Endothelial cell of umbilical vein (primary cell): Measurements from ENCODE around the gene TOMM34. TPM values are rescaled to one million over a fixed set of nuclear protein-coding genes. Genes with fewer than 3 reads are reported as not detected.

Source experiments
- BruUV-seq: library from RNA; stranded (reverse); fragments of 400-500 nt; replicated peaks from 2 replicates; lab custom pipeline; 2021; lab: Mats Ljungman, UMichigan
- CTCF ChIA-PET: fragments of 300-600, 350-600 bp; sonication (Branson Sonifier 250); formaldehyde crosslinking; loops from one replicate; lab custom pipeline; 2021; ENCODE audit warnings: antibody characterized with exemption, inconsistent platforms; lab: Charles Lee
- POLR2A ChIA-PET: fragments of 300-600, 350-600 bp; sonication (Branson Sonifier 250); formaldehyde crosslinking; loops from one replicate; lab custom pipeline; 2021; ENCODE audit warnings: antibody characterized with exemption, inconsistent platforms; lab: Charles Lee
- DNase-seq: peaks from one replicate; pipeline ENCODE4 v3.0.0-alpha.2; 2011; ENCODE audit warnings: low read depth, low spot score
- FAIRE-seq: peaks from 2 replicates; lab custom pipeline; 2011; peaks lifted over from hg19 to GRCh38; lab: Jason Lieb, UNC
- H2AFZ ChIP-seq: 2 replicates; pipeline ENCODE4 v1.6.0; 2012; ENCODE audit warnings: low read depth, low read length, control low read depth, inconsistent platforms
- H3K27ac ChIP-seq: 2 replicates; pipeline ENCODE4 v1.5.1; 2011; ENCODE audit warnings: low read depth, mild to moderate bottlenecking, control low read depth, low read length, moderate library complexity; ENCODE audit not compliant: insufficient read depth
- H3K27me3 ChIP-seq, 2 experiments: 2 replicates each; pipeline versions ENCODE4 v1.6.0 to v1.6.1; 2011; ENCODE audit warnings: low read length in 2 of 2, mixed read lengths in 1 of 2; ENCODE audit not compliant: control insufficient read depth in 2 of 2, insufficient read depth in 2 of 2
- H3K36me3 ChIP-seq, 2 experiments: 2 replicates in 1 of 2; 3 replicates in 1 of 2; pipeline ENCODE4 v1.5.1; 2011; ENCODE audit warnings: low read length in 2 of 2, mild to moderate bottlenecking in 1 of 2, moderate library complexity in 1 of 2; ENCODE audit not compliant: control insufficient read depth in 2 of 2, insufficient read depth in 2 of 2; ENCODE audit errors: extremely low read depth in 1 of 2
- H3K4me1 ChIP-seq: 3 replicates; pipeline ENCODE4 v1.5.1; 2011; ENCODE audit warnings: mild to moderate bottlenecking, low read length; ENCODE audit not compliant: control insufficient read depth, insufficient read depth; ENCODE audit errors: extremely low read depth
- H3K4me2 ChIP-seq: 2 replicates; pipeline ENCODE4 v1.6.1; 2011; ENCODE audit warnings: low read length, control low read depth, mixed read lengths; ENCODE audit not compliant: insufficient read depth
- H3K4me3 ChIP-seq, 3 experiments: fragments of 200-600 bp in 1 of 3; sonication (generic), shearing (Covaris generic) in 1 of 3; replicated peaks in 1 of 3; 2 replicates each; pipeline ENCODE4 v1.5.1; 2011 to 2016; ENCODE audit warnings: control low read depth in 3 of 3, low read length in 3 of 3, mild to moderate bottlenecking in 2 of 3, inconsistent platforms in 1 of 3, low read depth in 1 of 3, moderate library complexity in 1 of 3; ENCODE audit not compliant: insufficient read depth in 1 of 3
- H3K79me2 ChIP-seq: 2 replicates; pipeline ENCODE4 v1.6.0; 2012; ENCODE audit warnings: low read length, inconsistent platforms; ENCODE audit not compliant: control insufficient read depth, insufficient read depth
- H3K9ac ChIP-seq: replicated peaks from 2 replicates; pipeline ENCODE3; 2011; ENCODE audit warnings: low read length, control low read depth; ENCODE audit not compliant: insufficient read depth; ENCODE audit errors: extremely low read depth
- H3K9me1 ChIP-seq: replicated peaks from 3 replicates; pipeline ENCODE4 v1.6.0; 2011; ENCODE audit warnings: mild to moderate bottlenecking, low read length; ENCODE audit not compliant: control insufficient read depth, insufficient read depth; ENCODE audit errors: extremely low read depth
- H3K9me3 ChIP-seq: replicated peaks from 2 replicates; pipeline ENCODE4 v1.5.1; 2012; ENCODE audit warnings: low read length, inconsistent platforms; ENCODE audit not compliant: control insufficient read depth, insufficient read depth
- H4K20me1 ChIP-seq: replicated peaks from 2 replicates; pipeline ENCODE3; 2011; ENCODE audit warnings: mild to moderate bottlenecking, low read length; ENCODE audit not compliant: control insufficient read depth, insufficient read depth; ENCODE audit errors: extremely low read depth
- EZH2 ChIP-seq: IDR thresholded peaks from 2 replicates; pipeline ENCODE4 v1.6.1; 2012; ENCODE audit warnings: borderline replicate concordance, low read depth, mild to moderate bottlenecking, moderate library complexity, low read length, inconsistent platforms; ENCODE audit not compliant: severe bottlenecking
- FOS ChIP-seq: IDR thresholded peaks from 2 replicates; pipeline ENCODE4 v1.6.1; 2011; ENCODE audit warnings: mild to moderate bottlenecking, low read length, moderate library complexity, borderline replicate concordance; ENCODE audit not compliant: insufficient read depth
- GATA2 ChIP-seq: IDR thresholded peaks from 2 replicates; pipeline ENCODE4 v1.7.0; 2011; ENCODE audit warnings: low read depth, mild to moderate bottlenecking, moderate library complexity, mixed read lengths, low read length; ENCODE audit not compliant: insufficient read length, insufficient read depth
- JUN ChIP-seq: IDR thresholded peaks from 2 replicates; pipeline ENCODE4 v1.6.1; 2011; ENCODE audit warnings: borderline replicate concordance, low read depth; ENCODE audit not compliant: insufficient read length, insufficient read depth
- MAX ChIP-seq: IDR thresholded peaks from 2 replicates; pipeline ENCODE4 v1.6.1; 2011; ENCODE audit not compliant: insufficient read depth, insufficient read length
- MYC ChIP-seq: IDR thresholded peaks from one replicate; pipeline ENCODE4 v1.6.1; 2011; ENCODE audit warnings: mild to moderate bottlenecking, low read depth, low read length
- POLR2A ChIP-seq: IDR thresholded peaks from 2 replicates; pipeline ENCODE4 v1.6.1; 2012; ENCODE audit warnings: low read depth, mild to moderate bottlenecking, control low read depth, low read length
- POLR2AphosphoS5 ChIP-seq: IDR thresholded peaks from 2 replicates; pipeline ENCODE4 v1.6.1; 2012; ENCODE audit warnings: low read depth, mild to moderate bottlenecking, control low read depth, low read length, moderate library complexity; ENCODE audit not compliant: insufficient read depth
- dilution Hi-C: fragments of 300-500 bp; cut with MboI; formaldehyde crosslinking; loops from one replicate; pipeline ENCODE4 v1.15.0; 2019; ENCODE audit warnings: low sequenced_read_pairs; ENCODE audit not compliant: extremely low pct_ligation_motif_present
- intact Hi-C: fragments of 100-400 bp; cut with micrococcal nuclease; formaldehyde crosslinking; loops from one replicate; pipeline ENCODE4 v1.10.0; 2022
- polyA plus RNA-seq, 4 experiments: library from polyadenylated mRNA; depleted of rRNA in 3 of 4; stranded (reverse) in 3 of 4; unstranded in 1 of 4; fragments of >200 nt; gene quantifications; 2 replicates each; pipeline versions ENCODE4 v1.2.1 to v1.2.3, GENCODE V29; 2011 to 2012; ENCODE audit warnings: missing spikeins in 1 of 4
- total RNA-seq: library from RNA; stranded (reverse); gene quantifications from 2 replicates; pipeline ENCODE4 v1.2.3, GENCODE V29; 2021

Gene TOMM34
- total and polyA plus RNA-seq, 2 donors (not counting 3 experiments of a cell fraction or from before 2014, with no cell fraction given), result 36.3 to 44.2 TPM

DNA sequence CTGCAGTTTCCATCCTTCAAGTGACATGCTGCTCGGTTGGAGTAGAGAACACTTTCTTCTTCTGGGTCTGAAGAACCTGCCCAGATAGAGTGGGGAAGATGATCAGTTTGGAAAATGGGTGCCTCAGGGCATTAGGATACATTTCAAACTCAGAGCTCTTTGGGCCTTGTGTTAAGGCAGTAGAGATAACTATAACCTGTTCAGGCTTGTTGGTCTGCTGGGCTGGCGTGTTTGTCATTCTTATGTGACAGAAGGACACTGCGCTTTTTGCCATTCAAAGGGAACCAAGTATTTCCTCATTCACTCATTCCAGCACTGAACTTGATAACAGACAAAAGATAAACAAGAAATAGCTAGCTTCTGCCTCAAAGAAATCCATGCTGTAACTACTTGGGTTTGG is 3.8 kb downstream of the TOMM34 start:
- ChIA-PET POLR2A (no interaction called here), CTCF (no interaction called here)
- Histone ChIP-seq H3K9ac (no peak overlapping the region), H3K27me3 (no peaks in the 10 kb centered on the region), H2AFZ (no peak overlapping the region), H3K79me2 (peaks cover 56% of the 10 kb centered on the region), H3K27ac (no peak overlapping the region), H3K36me3 (peaks cover 34 to 35% of the 10 kb centered on the region in 2 experiments), H3K4me1 (peaks cover 22% of the 10 kb centered on the region), H3K4me3 (no peak overlapping the region), H3K9me1 (no peaks in the 10 kb centered on the region), H4K20me1 (no peaks in the 10 kb centered on the region), H3K9me3 (no peaks in the 10 kb centered on the region), H3K4me2 (no peak overlapping the region)
- intact Hi-C loops, result no loop called here
- TF ChIP-seq GATA2 (no peak), JUN (no peak), POLR2AphosphoS5 (no peak), POLR2A (no peak), EZH2 (no peak), MAX (no peak)
- DNase-seq, result no peak
- BruUV-seq, result no TSS peak
- no peak for FAIRE-seq
- dilution Hi-C loops, result no loop called here

DNA sequence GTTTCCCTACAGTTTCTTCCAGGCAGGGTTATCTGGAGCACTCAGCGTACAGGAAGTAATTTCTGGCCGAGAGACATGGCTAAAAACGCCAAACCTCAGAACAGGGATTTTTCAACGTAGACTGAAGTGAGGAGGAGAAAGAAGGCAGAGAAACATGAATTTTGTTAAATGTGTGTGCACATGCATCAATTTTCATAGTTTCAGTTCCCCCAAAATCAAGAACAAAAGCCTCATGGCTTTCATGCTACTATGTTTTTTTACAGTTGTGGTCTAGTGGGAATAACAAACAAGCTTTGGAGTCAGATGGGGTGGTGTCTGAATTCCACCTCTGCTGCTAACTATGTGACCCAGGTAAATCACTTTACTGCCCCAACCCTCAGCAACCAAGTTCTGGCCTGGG is 4.9 kb downstream of the TOMM34 start:
- FAIRE-seq (no peak), DNase-seq (no peak)
- Histone ChIP-seq H3K9me1 (no peaks in the 10 kb centered on the region), H3K4me2 (no peak overlapping the region), H3K27ac (no peak overlapping the region), H3K79me2 (peaks cover 56% of the 10 kb centered on the region), H4K20me1 (no peaks in the 10 kb centered on the region), H3K27me3 (no peaks in the 10 kb centered on the region), H3K4me1 (peaks cover 15% of the 10 kb centered on the region), H3K4me3 (no peak overlapping the region), H3K36me3 (peaks cover 45% of the 10 kb centered on the region in 2 experiments), H2AFZ (no peak overlapping the region), H3K9me3 (no peaks in the 10 kb centered on the region), H3K9ac (no peak overlapping the region)
- no TSS peak for BruUV-seq
- intact Hi-C loops, result no loop called here
- ChIA-PET CTCF (no interaction called here), POLR2A (no interaction called here)
- no peak for TF ChIP-seq EZH2
- no peak for TF ChIP-seq GATA2
- no peak for TF ChIP-seq MYC
- no peak for TF ChIP-seq POLR2A
- TF ChIP-seq FOS, result no peak
- no peak for TF ChIP-seq JUN
- TF ChIP-seq POLR2AphosphoS5, result no peak
- dilution Hi-C loops, result no loop called here
